Measurements from ENCODE around the gene FSIP1. TPM values are rescaled to one million over a fixed set of nuclear protein-coding genes. Genes with fewer than 3 reads are reported as not detected.

The FSIP1 gene
- polyA plus RNA-seq, 1 experiment = 0.43 TPM

DNA sequence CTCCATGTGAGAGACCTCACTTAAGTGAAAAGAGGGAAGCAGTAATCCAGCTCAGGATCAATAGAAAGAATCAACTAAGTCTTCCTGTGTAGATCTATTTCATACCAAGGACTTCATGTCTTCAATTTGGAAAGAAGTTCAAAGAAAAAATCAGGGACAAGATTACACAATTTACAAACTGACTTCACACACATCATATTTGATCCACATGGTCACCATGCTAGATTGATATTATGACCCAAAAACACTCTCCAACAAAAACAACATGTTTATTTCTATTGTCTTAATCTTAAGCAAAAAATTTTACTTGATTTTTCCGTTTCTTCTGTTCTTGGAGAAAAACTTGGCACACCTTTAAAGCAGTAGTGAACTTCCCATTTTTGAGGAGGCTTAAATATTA, 125.5 kb downstream of the FSIP1 start:
- CTCF ChIA-PET = no interaction called here
- no peak overlapping the region for H3K4me3 ChIP-seq (ENCODE audit: low read depth, low read length)
- TF ChIP-seq CTCF (IDR thresholded peaks at IDR 0.05; ENCODE audit: low read depth, low read length) = no peak

GRCh38 chr15:39654304-39654703, 128.3 kb downstream of the FSIP1 start:
- no peak overlapping the region for H3K4me3 ChIP-seq (ENCODE audit: low read depth, low read length)
- POLR2A ChIA-PET = no interaction called here
- no peak for TF ChIP-seq CTCF (IDR thresholded peaks at IDR 0.05; ENCODE audit: low read depth, low read length)
- no peak for DNase-seq (ENCODE audit: low read depth, low spot score)
- CTCF ChIA-PET = no interaction called here
- no peaks in the 10 kb centered on the region for H3K27me3 ChIP-seq (ENCODE audit: control insufficient read depth, insufficient read depth, low read length)
- H3K27ac ChIP-seq (ENCODE audit: low read depth, low read length) = no peak overlapping the region
- no peaks in the 10 kb centered on the region for H3K9me3 ChIP-seq (ENCODE audit: control insufficient read depth, insufficient read depth, low read length)

More for the DNA sequence above, 125.5 kb downstream of the FSIP1 start:
- POLR2A ChIA-PET = interaction anchor here (0.6 kb wide), 1 partner anchor 9 kb away, joined by 3 read pairs; no protein-coding TSS in a partner anchor
- Histone ChIP-seq H3K27ac (ENCODE audit: low read depth, low read length) (no peak overlapping the region), H3K9me3 (ENCODE audit: control insufficient read depth, insufficient read depth, low read length) (no peaks in the 10 kb centered on the region), H3K27me3 (ENCODE audit: control insufficient read depth, insufficient read depth, low read length) (no peaks in the 10 kb centered on the region)
- no peak for DNase-seq (ENCODE audit: low read depth, low spot score)

- ChIA-PET POLR2A (no interaction called here), CTCF (no interaction called here)
- no peak overlapping the region for H3K4me3 ChIP-seq (ENCODE audit: low read depth, low read length)
- no peak for TF ChIP-seq CTCF (IDR thresholded peaks at IDR 0.05; ENCODE audit: low read depth, low read length)
- no peak for DNase-seq (ENCODE audit: low read depth, low spot score)
- no peak overlapping the region for H3K27ac ChIP-seq (ENCODE audit: low read depth, low read length)
- no peaks in the 10 kb centered on the region for H3K27me3 ChIP-seq (ENCODE audit: control insufficient read depth, insufficient read depth, low read length)
- H3K9me3 ChIP-seq (ENCODE audit: control insufficient read depth, insufficient read depth, low read length) = no peaks in the 10 kb centered on the region
Measured at GRCh38 chr15:39651881-39652280, 130.8 kb downstream of the FSIP1 start.

GRCh38 chr15:39651295-39651694, 131.3 kb downstream of the FSIP1 start:
- Histone ChIP-seq H3K4me3 (ENCODE audit: low read depth, low read length) (no peak overlapping the region), H3K27ac (ENCODE audit: low read depth, low read length) (no peak overlapping the region), H3K9me3 (ENCODE audit: control insufficient read depth, insufficient read depth, low read length) (no peaks in the 10 kb centered on the region), H3K27me3 (ENCODE audit: control insufficient read depth, insufficient read depth, low read length) (no peaks in the 10 kb centered on the region)
- no peak for DNase-seq (ENCODE audit: low read depth, low spot score)
- ChIA-PET CTCF (no interaction called here), POLR2A (no interaction called here)
- TF ChIP-seq CTCF (IDR thresholded peaks at IDR 0.05; ENCODE audit: low read depth, low read length) = no peak

- Histone ChIP-seq H3K9me3 (ENCODE audit: control insufficient read depth, insufficient read depth, low read length) (no peaks in the 10 kb centered on the region; the same call in 1 of the 2 replicates), H3K4me3 (ENCODE audit: low read depth, low read length) (no peak overlapping the region), H3K27me3 (ENCODE audit: control insufficient read depth, insufficient read depth, low read length) (no peaks in the 10 kb centered on the region), H3K27ac (ENCODE audit: low read depth, low read length) (no peak overlapping the region)
- CTCF ChIA-PET = no interaction called here
- no peak for DNase-seq (ENCODE audit: low read depth, low spot score)
- no peak for TF ChIP-seq CTCF (IDR thresholded peaks at IDR 0.05; ENCODE audit: low read depth, low read length)
- POLR2A ChIA-PET = no interaction called here
Measured at GRCh38 chr15:39649757-39650156, 132.9 kb downstream of the FSIP1 start.

Measured in AG04450 (cell line).